H9 (cell line): ENCODE measurements around the gene DCHS2. TPM values are rescaled to one million over a fixed set of nuclear protein-coding genes. Genes with fewer than 3 reads are reported as not detected.

Source experiments
- DNase-seq: peaks from one replicate; pipeline ENCODE4 v3.0.0-alpha.2; 2017
- H2AFZ ChIP-seq: one replicate; pipeline ENCODE4 v1.6.1; 2013; ENCODE audit warnings: mild to moderate bottlenecking, low read length, control low read depth, moderate library complexity
- H2AK5ac ChIP-seq: 2 replicates; pipeline ENCODE4 v1.6.1; 2013; ENCODE audit warnings: low read length, control low read depth, mixed read lengths; ENCODE audit not compliant: insufficient read length
- H2BK120ac ChIP-seq: one replicate; pipeline ENCODE4 v1.6.1; 2013; ENCODE audit warnings: low read depth, mild to moderate bottlenecking, low read length, control low read depth, inconsistent platforms; ENCODE audit not compliant: poor library complexity, severe bottlenecking
- H2BK12ac ChIP-seq: 2 replicates; pipeline ENCODE4 v1.6.1; 2013; ENCODE audit warnings: low read length, control low read depth, mixed read lengths, low read depth; ENCODE audit not compliant: insufficient read length
- H2BK15ac ChIP-seq: 2 replicates; pipeline ENCODE4 v1.6.1; 2013; ENCODE audit warnings: low read depth, low read length, control low read depth
- H2BK20ac ChIP-seq: one replicate; pipeline ENCODE4 v1.6.1; 2013; ENCODE audit warnings: low read depth, mild to moderate bottlenecking, low read length, control low read depth, inconsistent platforms; ENCODE audit not compliant: poor library complexity, severe bottlenecking
- H2BK5ac ChIP-seq: 2 replicates; pipeline ENCODE4 v1.6.1; 2013; ENCODE audit warnings: low read length, control low read depth, mixed read lengths; ENCODE audit not compliant: insufficient read length
- H3K14ac ChIP-seq: 2 replicates; pipeline ENCODE4 v1.6.1; 2013; ENCODE audit warnings: low read length, control low read depth; ENCODE audit not compliant: insufficient read depth
- H3K18ac ChIP-seq: 2 replicates; pipeline ENCODE4 v1.6.1; 2013; ENCODE audit warnings: low read depth, mild to moderate bottlenecking, mixed read lengths, low read length, control low read depth; ENCODE audit not compliant: insufficient read length
- H3K23ac ChIP-seq: 2 replicates; pipeline ENCODE4 v1.6.1; 2013; ENCODE audit warnings: low read length, control low read depth, mixed read lengths, low read depth; ENCODE audit not compliant: insufficient read length
- H3K23me2 ChIP-seq: 2 replicates; pipeline ENCODE4 v1.6.1; 2013; ENCODE audit warnings: low read depth, mild to moderate bottlenecking, mixed read lengths, low read length, control low read depth; ENCODE audit not compliant: insufficient read length, poor library complexity, severe bottlenecking
- H3K27ac ChIP-seq: 2 replicates; pipeline ENCODE4 v1.5.1; 2013; ENCODE audit warnings: low read length, control low read depth, mixed read lengths, low read depth; ENCODE audit not compliant: insufficient read length
- H3K27me3 ChIP-seq: 2 replicates; pipeline ENCODE4 v1.6.1; 2013; ENCODE audit warnings: low read length, control low read depth, inconsistent platforms; ENCODE audit not compliant: insufficient read depth
- H3K4ac ChIP-seq: 2 replicates; pipeline ENCODE4 v1.6.1; 2013; ENCODE audit warnings: low read depth, mild to moderate bottlenecking, control low read depth, inconsistent platforms, low read length, moderate library complexity
- H3K4me1 ChIP-seq: 2 replicates; pipeline ENCODE4 v1.6.1; 2013; ENCODE audit warnings: low read length, control low read depth, inconsistent platforms; ENCODE audit not compliant: insufficient read depth
- H3K4me2 ChIP-seq: 2 replicates; pipeline ENCODE4 v1.6.1; 2013; ENCODE audit warnings: low read length, control low read depth, mixed read lengths; ENCODE audit not compliant: insufficient read length, insufficient read depth
- H3K56ac ChIP-seq: 2 replicates; pipeline ENCODE4 v1.6.1; 2013; ENCODE audit warnings: low read depth, mild to moderate bottlenecking, mixed read lengths, low read length, control low read depth; ENCODE audit not compliant: insufficient read length
- H3K79me1 ChIP-seq: 2 replicates; pipeline ENCODE4 v1.6.1; 2013; ENCODE audit warnings: low read depth, mild to moderate bottlenecking, moderate library complexity, low read length, control low read depth, inconsistent platforms; ENCODE audit not compliant: insufficient read depth, poor library complexity, severe bottlenecking
- H3K79me2 ChIP-seq: 2 replicates; pipeline ENCODE4 v1.6.1; 2013; ENCODE audit warnings: low read length, control low read depth, inconsistent platforms; ENCODE audit not compliant: insufficient read depth
- H3K9ac ChIP-seq: 2 replicates; pipeline ENCODE4 v1.6.1; 2013; ENCODE audit warnings: low read length, control low read depth, mixed read lengths; ENCODE audit not compliant: insufficient read length; ENCODE audit errors: extremely low read depth
- H3K9me3 ChIP-seq: one replicate; pipeline ENCODE4 v1.6.1; 2013; ENCODE audit warnings: low read depth, low read length, inconsistent platforms; ENCODE audit not compliant: control insufficient read depth
- H3T11ph ChIP-seq: one replicate; pipeline ENCODE4 v1.6.1; 2013; ENCODE audit warnings: mild to moderate bottlenecking, low read length, control low read depth, inconsistent platforms
- H4K20me1 ChIP-seq: one replicate; pipeline ENCODE4 v1.6.1; 2013; ENCODE audit not compliant: control insufficient read depth, insufficient read length, insufficient read depth
- H4K5ac ChIP-seq: 2 replicates; pipeline ENCODE4 v1.6.1; 2013; ENCODE audit warnings: low read depth, mild to moderate bottlenecking, mixed read lengths, low read length, control low read depth; ENCODE audit not compliant: insufficient read length
- H4K8ac ChIP-seq: replicated peaks from 2 replicates; pipeline ENCODE4 v1.6.1; 2013; ENCODE audit warnings: low read length, control low read depth, mixed read lengths, low read depth; ENCODE audit not compliant: insufficient read length
- H4K91ac ChIP-seq: 2 replicates; pipeline ENCODE4 v1.6.1; 2013; ENCODE audit warnings: low read depth, mild to moderate bottlenecking, moderate library complexity, mixed read lengths, low read length, control low read depth; ENCODE audit not compliant: insufficient read length
- H3K27ac Mint-ChIP-seq, 3 experiments: 2 replicates in 2 of 3; 3 replicates in 1 of 3; pipeline ENCODE4 v1.8.0; 2020 to 2021; ENCODE audit warnings: mixed read lengths in 3 of 3, mild to moderate bottlenecking in 1 of 3, moderate library complexity in 1 of 3
- H3K27me3 Mint-ChIP-seq: 2 replicates; pipeline ENCODE4 v1.8.0; 2021; ENCODE audit warnings: low read depth, mild to moderate bottlenecking, moderate library complexity, mixed read lengths
- H3K36me3 Mint-ChIP-seq, 3 experiments: 2 replicates in 2 of 3; 3 replicates in 1 of 3; pipeline ENCODE4 v1.8.0; 2020 to 2021; ENCODE audit warnings: low read depth in 3 of 3, mixed read lengths in 3 of 3; ENCODE audit not compliant: insufficient read depth in 1 of 3
- H3K4me1 Mint-ChIP-seq, 2 experiments: 2 replicates each; pipeline ENCODE4 v1.8.0; 2020; ENCODE audit warnings: mixed read lengths in 2 of 2
- H3K4me3 Mint-ChIP-seq, 2 experiments: 2 replicates in 1 of 2; 3 replicates in 1 of 2; pipeline ENCODE4 v1.8.0; 2020 to 2021; ENCODE audit warnings: mild to moderate bottlenecking in 2 of 2, mixed read lengths in 2 of 2, moderate library complexity in 1 of 2
- H3K9me3 Mint-ChIP-seq, 2 experiments: 2 replicates in 1 of 2; 3 replicates in 1 of 2; pipeline ENCODE4 v1.8.0; 2020; ENCODE audit warnings: mild to moderate bottlenecking in 2 of 2, mixed read lengths in 2 of 2, moderate library complexity in 1 of 2
- CTCF ChIP-seq: fragments of 200-600 bp; sonication (generic); conservative IDR thresholded peaks from 3 replicates; pipeline ENCODE4 v1.8.0; 2021; ENCODE audit warnings: antibody characterized with exemption, mild to moderate bottlenecking
- WGBS: extraction: QIAGEN DNeasy Blood & Tissue Kit; methylation state at CpG from one replicate; pipeline ENCODE4 v1.1.7; 2013; ENCODE audit warnings: missing lambda C conversion rate, low lambda C conversion rate, mixed read lengths; ENCODE audit not compliant: insufficient read length; ENCODE audit errors: extremely low coverage; 5-methylcytosine and 5-hydroxymethylcytosine counted together
- total RNA-seq: library from RNA; stranded (reverse); gene quantifications from 2 replicates; pipeline ENCODE4 v1.2.1, GENCODE V29; 2021

Gene DCHS2
- total RNA-seq, 1 experiment from 2014 or later, result 0.57 TPM

GRCh38 chr4:154304679-154305078 lies 186.9 kb downstream of the DCHS2 start:
- no peaks in the 10 kb centered on the region for H3K9me3 ChIP-seq
- H3K36me3 Mint-ChIP-seq, result peaks cover 0 to 14% (median 5%) of the 10 kb centered on the region in 3 experiments; a peak in 4 of 7 replicates
- no peak overlapping the region for H3K18ac ChIP-seq
- H4K20me1 ChIP-seq, result no peaks in the 10 kb centered on the region
- no peak overlapping the region for H3K9ac ChIP-seq
- H3K4me2 ChIP-seq, result no peak overlapping the region
- H3K4me1 Mint-ChIP-seq, result peaks cover 0 to 3% of the 10 kb centered on the region in 2 experiments; a peak in 1 of 4 replicates
- no peaks in the 10 kb centered on the region for H3K79me1 ChIP-seq
- H3K23ac ChIP-seq, result no peak overlapping the region
- H2AK5ac ChIP-seq, result no peak overlapping the region
- no peak overlapping the region for H4K91ac ChIP-seq
- TF ChIP-seq CTCF, result no peak
- H3K4ac ChIP-seq, result no peak overlapping the region
- H3K79me2 ChIP-seq, result no peaks in the 10 kb centered on the region
- no peak overlapping the region for H4K8ac ChIP-seq
- H3K23me2 ChIP-seq, result no peaks in the 10 kb centered on the region
- H2BK5ac ChIP-seq, result no peak overlapping the region
- no peak overlapping the region for H2BK12ac ChIP-seq
- H3K9me3 Mint-ChIP-seq, result peaks cover 13 to 14% of the 10 kb centered on the region in 2 experiments; a peak in 4 of 5 replicates
- no peak overlapping the region for H3K27ac Mint-ChIP-seq
- H3K27me3 ChIP-seq, result no peaks in the 10 kb centered on the region
- H2AFZ ChIP-seq, result no peak overlapping the region
- no peak overlapping the region for H3K27ac ChIP-seq
- no peak overlapping the region for H3K14ac ChIP-seq
- no peaks in the 10 kb centered on the region for H3K4me1 ChIP-seq
- H4K5ac ChIP-seq, result no peak overlapping the region
- H2BK120ac ChIP-seq, result no peak overlapping the region
- H2BK15ac ChIP-seq, result no peak overlapping the region
- H2BK20ac ChIP-seq, result no peak overlapping the region
- peaks cover 2% of the 10 kb centered on the region; the same call in 1 of the 2 replicates for H3K27me3 Mint-ChIP-seq
- no peak overlapping the region for H3K56ac ChIP-seq
- no peak overlapping the region for H3T11ph ChIP-seq
- no peak overlapping the region for H3K4me3 Mint-ChIP-seq
- no CpG with 5 or more reads among the region's 5 CpGs for WGBS
- DNase-seq, result no peak
